H1 (cell line): ENCODE measurements around the gene ASIC1. TPM values are rescaled to one million over a fixed set of nuclear protein-coding genes. Genes with fewer than 3 reads are reported as not detected.

Source experiments
- CTCF ChIA-PET: fragments of 300-600 bp; sonication (Branson Sonifier 250); formaldehyde crosslinking; loops from one replicate; lab custom pipeline; 2021; ENCODE audit not compliant: partially characterized antibody; lab: Charles Lee
- POLR2A ChIA-PET: fragments of 300-600 bp; sonication (Branson Sonifier 250); formaldehyde crosslinking; loops from one replicate; lab custom pipeline; 2021; ENCODE audit warnings: inconsistent platforms; ENCODE audit not compliant: partially characterized antibody; lab: Charles Lee
- DNase-seq, 2 experiments: peaks; one replicate each; pipeline versions ENCODE4 v3.0.0 to v3.0.0-alpha.2; 2010 to 2022; ENCODE audit warnings: low spot score in 2 of 2, low read depth in 1 of 2, mixed read lengths in 1 of 2
- FAIRE-seq: peaks from 2 replicates; lab custom pipeline; 2011; peaks lifted over from hg19 to GRCh38; lab: Jason Lieb, UNC
- H2AFZ ChIP-seq: 2 replicates; pipeline ENCODE4 v1.8.1; 2012; ENCODE audit warnings: low read length, inconsistent platforms
- H2AK5ac ChIP-seq: 2 replicates; pipeline ENCODE4 v1.6.1; 2013; ENCODE audit warnings: low read depth, low read length
- H2BK120ac ChIP-seq: replicated peaks from 2 replicates; pipeline ENCODE3; 2013; ENCODE audit warnings: low read depth, low read length, inconsistent platforms
- H2BK12ac ChIP-seq: 2 replicates; pipeline ENCODE4 v1.6.1; 2013; ENCODE audit warnings: low read depth, low read length
- H2BK15ac ChIP-seq: 2 replicates; pipeline ENCODE4 v1.6.1; 2013; ENCODE audit warnings: low read length
- H2BK20ac ChIP-seq: 2 replicates; pipeline ENCODE4 v1.6.1; 2013; ENCODE audit warnings: low read length
- H2BK5ac ChIP-seq: 2 replicates; pipeline ENCODE4 v1.6.1; 2013; ENCODE audit warnings: low read depth, low read length
- H3K14ac ChIP-seq: 2 replicates; pipeline ENCODE4 v1.6.1; 2013; ENCODE audit warnings: inconsistent platforms; ENCODE audit not compliant: insufficient read length
- H3K18ac ChIP-seq: 2 replicates; pipeline ENCODE4 v1.6.1; 2013; ENCODE audit warnings: low read length; ENCODE audit errors: extremely low read depth
- H3K23ac ChIP-seq: 2 replicates; pipeline ENCODE4 v1.6.1; 2013; ENCODE audit warnings: inconsistent platforms; ENCODE audit not compliant: insufficient read length
- H3K23me2 ChIP-seq: 2 replicates; pipeline ENCODE4 v1.6.1; 2013; ENCODE audit warnings: low read depth, low read length
- H3K27ac ChIP-seq: 2 replicates; pipeline ENCODE4 v1.6.1; 2011; ENCODE audit warnings: low read depth, low read length, inconsistent platforms
- H3K27me3 ChIP-seq, 4 experiments: replicated peaks in 1 of 4; 1 replicate in 1 of 4; 2 replicates in 3 of 4; pipeline versions ENCODE4 v1.6.1 to v1.8.1; 2011 to 2013; ENCODE audit warnings: low read length in 3 of 4, mild to moderate bottlenecking in 3 of 4, inconsistent platforms in 2 of 4, mixed read lengths in 2 of 4, moderate library complexity in 1 of 4; ENCODE audit not compliant: control insufficient read depth in 3 of 4, insufficient read depth in 3 of 4; ENCODE audit errors: extremely low read depth in 1 of 4
- H3K36me3 ChIP-seq, 4 experiments: 2 replicates each; pipeline versions ENCODE4 v1.6.1 to v1.8.1; 2011 to 2013; ENCODE audit warnings: mild to moderate bottlenecking in 4 of 4, low read length in 3 of 4, moderate library complexity in 2 of 4, control low read depth in 1 of 4, inconsistent platforms in 1 of 4; ENCODE audit not compliant: insufficient read depth in 4 of 4, control insufficient read depth in 2 of 4
- H3K4ac ChIP-seq: replicated peaks from 2 replicates; pipeline ENCODE3; 2013; ENCODE audit warnings: low read length, low read depth, mixed read lengths, inconsistent platforms; ENCODE audit not compliant: insufficient read length
- H3K4me1 ChIP-seq, 4 experiments: replicated peaks in 1 of 4; 1 replicate in 1 of 4; 2 replicates in 3 of 4; pipeline versions ENCODE4 v1.6.1 to v1.8.1; 2011 to 2013; ENCODE audit warnings: low read length in 3 of 4, inconsistent platforms in 2 of 4, mixed read lengths in 1 of 4; ENCODE audit not compliant: insufficient read depth in 4 of 4, control insufficient read depth in 3 of 4
- H3K4me2 ChIP-seq, 2 experiments: 2 replicates each; pipeline versions ENCODE4 v1.6.1 to v1.8.1; 2011 to 2013; ENCODE audit warnings: low read depth in 2 of 2, low read length in 2 of 2, control low read depth in 1 of 2, inconsistent platforms in 1 of 2, mild to moderate bottlenecking in 1 of 2; ENCODE audit not compliant: insufficient read depth in 1 of 2
- H3K4me3 ChIP-seq, 4 experiments: fragments of 200-600, 300-600 bp in 1 of 4; sonication (generic), shearing (Covaris generic), sonication (Bioruptor Twin) in 1 of 4; 2 replicates each; pipeline versions ENCODE4 v1.5.1 to v1.8.1; 2011 to 2016; ENCODE audit warnings: low read length in 4 of 4, low read depth in 3 of 4, control low read depth in 2 of 4, inconsistent platforms in 2 of 4, mild to moderate bottlenecking in 2 of 4, mixed read lengths in 1 of 4, moderate library complexity in 1 of 4; ENCODE audit not compliant: insufficient read depth in 2 of 4; ENCODE audit errors: extremely low read depth in 1 of 4
- H3K56ac ChIP-seq: replicated peaks from 2 replicates; pipeline ENCODE3; 2013; ENCODE audit warnings: low read depth, mild to moderate bottlenecking, mixed read lengths, low read length, inconsistent platforms; ENCODE audit not compliant: insufficient read length
- H3K79me1 ChIP-seq: 2 replicates; pipeline ENCODE4 v1.6.1; 2013; ENCODE audit warnings: low read depth, low read length, control low read depth
- H3K79me2 ChIP-seq, 2 experiments: 2 replicates each; pipeline versions ENCODE4 v1.6.1 to v1.8.1; 2012 to 2013; ENCODE audit warnings: low read length in 2 of 2, mild to moderate bottlenecking in 2 of 2, inconsistent platforms in 1 of 2; ENCODE audit not compliant: insufficient read depth in 2 of 2, control insufficient read depth in 1 of 2
- H3K9ac ChIP-seq, 4 experiments: replicated peaks in 1 of 4; 1 replicate in 1 of 4; 2 replicates in 3 of 4; pipeline versions ENCODE4 v1.6.1 to v1.8.1; 2011 to 2013; ENCODE audit warnings: low read depth in 3 of 4, low read length in 3 of 4, control low read depth in 2 of 4, mild to moderate bottlenecking in 2 of 4, moderate library complexity in 2 of 4, inconsistent platforms in 1 of 4; ENCODE audit errors: extremely low read depth in 1 of 4
- H3K9me3 ChIP-seq, 2 experiments: 2 replicates each; pipeline versions ENCODE4 v1.6.1 to v1.8.1; 2012 to 2013; ENCODE audit warnings: mild to moderate bottlenecking in 2 of 2, moderate library complexity in 2 of 2, control low read depth in 1 of 2, inconsistent platforms in 1 of 2, low read depth in 1 of 2, low read length in 1 of 2, mixed read lengths in 1 of 2; ENCODE audit not compliant: insufficient read depth in 2 of 2
- H4K20me1 ChIP-seq, 2 experiments: replicated peaks in 1 of 2; 2 replicates each; pipeline versions ENCODE3 to v1.8.1; 2011 to 2013; ENCODE audit warnings: inconsistent platforms in 2 of 2, low read length in 2 of 2, mild to moderate bottlenecking in 1 of 2; ENCODE audit not compliant: insufficient read depth in 2 of 2, control insufficient read depth in 1 of 2
- H4K5ac ChIP-seq: 2 replicates; pipeline ENCODE4 v1.6.1; 2013; ENCODE audit warnings: low read length, low read depth, mixed read lengths, inconsistent platforms; ENCODE audit not compliant: insufficient read length
- H4K8ac ChIP-seq: 2 replicates; pipeline ENCODE4 v1.8.0; 2013; ENCODE audit warnings: mild to moderate bottlenecking, moderate library complexity, low read length, inconsistent platforms; ENCODE audit not compliant: insufficient read depth; ENCODE audit errors: extremely low read depth
- H4K91ac ChIP-seq: replicated peaks from 2 replicates; pipeline ENCODE3; 2013; ENCODE audit warnings: low read length, mixed read lengths, inconsistent platforms; ENCODE audit not compliant: insufficient read length
- BACH1 ChIP-seq: IDR thresholded peaks from 2 replicates; pipeline ENCODE4 v1.6.1; 2012; ENCODE audit warnings: low read length, improper control_type of control experiment
- BCL11A ChIP-seq, 2 experiments: IDR thresholded peaks; one replicate each; pipeline ENCODE4 v1.6.1; 2011; ENCODE audit warnings: low read depth in 2 of 2, low read length in 2 of 2, mild to moderate bottlenecking in 2 of 2
- CTBP2 ChIP-seq: IDR thresholded peaks from 2 replicates; pipeline ENCODE4 v1.7.0; 2011; ENCODE audit warnings: borderline replicate concordance, mild to moderate bottlenecking, moderate library complexity, mixed read lengths, low read length; ENCODE audit not compliant: insufficient read depth, insufficient read length
- HDAC2 ChIP-seq, 2 experiments: fragments of 300-600 bp in 1 of 2; sonication (generic) in 1 of 2; IDR thresholded peaks; 2 replicates each; pipeline ENCODE4 v1.6.1; 2011 to 2012; ENCODE audit warnings: low read depth in 2 of 2, low read length in 2 of 2, mild to moderate bottlenecking in 2 of 2, moderate library complexity in 2 of 2, borderline replicate concordance in 1 of 2, inconsistent platforms in 1 of 2
- JUND ChIP-seq: IDR thresholded peaks from 2 replicates; pipeline ENCODE4 v1.6.1; 2011; ENCODE audit warnings: mild to moderate bottlenecking, improper control_type of control experiment, low read length
- KDM5A ChIP-seq: fragments of 200-600 bp; IDR thresholded peaks from 2 replicates; pipeline ENCODE4 v1.7.1; 2012; ENCODE audit warnings: mild to moderate bottlenecking, low read length, inconsistent platforms, mixed read lengths
- MAFK ChIP-seq: IDR thresholded peaks from 2 replicates; pipeline ENCODE4 v1.6.1; 2012; ENCODE audit warnings: low read depth, mild to moderate bottlenecking, improper control_type of control experiment, low read length
- RBBP5 ChIP-seq: IDR thresholded peaks from 2 replicates; pipeline ENCODE4 v1.7.1; 2012; ENCODE audit warnings: low read depth, mild to moderate bottlenecking, inconsistent platforms, low read length, moderate library complexity, borderline replicate concordance
- SP2 ChIP-seq: IDR thresholded peaks from 2 replicates; pipeline ENCODE4 v1.6.1; 2012; ENCODE audit warnings: mild to moderate bottlenecking, low read length, inconsistent platforms
- YY1 ChIP-seq: IDR thresholded peaks from 2 replicates; pipeline ENCODE4 v1.6.1; 2011; ENCODE audit warnings: low read depth, mild to moderate bottlenecking, low read length
- WGBS, 2 experiments: shearing (Covaris generic) in 1 of 2; methylation state at CpG; one replicate each; pipeline versions ENCODE4 v1.1.6 to v1.1.7; 2013 to 2015; ENCODE audit warnings: low lambda C conversion rate in 2 of 2, mixed read lengths in 2 of 2, inconsistent platforms in 1 of 2, low coverage in 1 of 2, missing lambda C conversion rate in 1 of 2; ENCODE audit not compliant: insufficient replicate concordance in 2 of 2, insufficient coverage in 1 of 2, insufficient read length in 1 of 2; ENCODE audit errors: extremely low coverage in 1 of 2, missing lambda C conversion rate in 1 of 2; 5-methylcytosine and 5-hydroxymethylcytosine counted together
- polyA plus RNA-seq, 7 experiments: library from polyadenylated mRNA; depleted of rRNA in 3 of 7; stranded (reverse) in 5 of 7; unstranded in 2 of 7; fragments of >200 nt in 5 of 7; fragments of 200-250 nt in 2 of 7; gene quantifications; 1 replicate in 5 of 7; 2 replicates in 1 of 7; 4 replicates in 1 of 7; pipeline versions ENCODE4 v1.2.1 to v1.2.3, GENCODE V29; 2011 to 2013; ENCODE audit warnings: missing spikeins in 2 of 7, mixed read lengths in 2 of 7
- total RNA-seq: library from RNA; stranded (reverse); fragmentation: NEBNext Ultra II Directional; extraction: Animal tissue kit (Norgen Biotek cat#: 25700); gene quantifications from 2 replicates; pipeline ENCODE4 v1.2.1, GENCODE V29; 2021
- TF ChIP-seq, protein P1 (sequence below): IDR thresholded peaks from 2 replicates; pipeline ENCODE4 v1.6.1; 2012; ENCODE audit warnings: low read length, inconsistent platforms

The ASIC1 gene
- total and polyA plus RNA-seq, 2 of the 8 experiments (the other 6 are each of a cell fraction or from before 2014, with no cell fraction given): 2.4 to 4.4 TPM

DNA sequence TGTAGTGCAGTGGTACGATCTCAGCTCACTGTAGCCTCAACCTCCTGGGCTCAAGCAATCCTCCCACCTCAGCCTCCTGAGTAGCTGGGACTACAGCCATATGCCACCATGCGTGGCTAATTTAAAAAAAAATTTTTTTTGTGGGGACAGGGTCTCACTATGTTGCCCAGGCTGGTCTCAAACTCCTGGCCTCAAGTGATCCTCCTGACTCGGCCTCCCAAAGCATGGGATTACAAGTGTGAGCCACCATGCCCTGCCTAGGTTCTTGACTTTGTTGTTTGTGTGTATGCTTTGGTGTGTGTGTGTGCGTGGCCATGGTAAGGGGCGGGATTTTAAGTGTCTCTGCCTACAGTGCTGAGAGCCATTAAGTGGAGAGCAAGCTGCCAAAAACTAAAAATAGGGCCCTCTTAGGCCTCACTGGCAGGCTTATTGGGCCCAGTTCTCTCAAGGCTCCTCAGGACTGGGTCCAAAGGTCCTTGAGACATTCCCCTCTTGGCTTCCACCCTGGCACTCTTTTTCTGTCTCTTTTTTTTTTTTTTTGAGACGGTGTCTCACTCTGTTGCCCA is 59.7 kb downstream of the ASIC1 start:
- H3K18ac ChIP-seq: no peak overlapping the region
- H2BK20ac ChIP-seq: no peak overlapping the region
- no peak overlapping the region for H3K9ac ChIP-seq
- no peaks in the 10 kb centered on the region for H3K4me1 ChIP-seq
- H3K9me3 ChIP-seq: no peaks in the 10 kb centered on the region
- 95% methylated on average over 5 of the region's 6 CpGs; no CpG with 5 or more reads in 1 of the 2 experiments for WGBS, 2 experiments
- no peak overlapping the region for H2BK5ac ChIP-seq
- no peak overlapping the region for H4K91ac ChIP-seq
- CTCF ChIA-PET: interaction anchor here (0.6 to 32.9 kb wide), 7 partner anchors 9 to 431 kb away, joined by 3 to 625 read pairs (median 4); partner anchors contain the start of gene SMARCD1
- no peak overlapping the region for H3K14ac ChIP-seq
- peaks cover 0 to under 1% of the 10 kb centered on the region in 2 experiments for H4K20me1 ChIP-seq
- H3K27me3 ChIP-seq: no peaks in the 10 kb centered on the region
- H2AK5ac ChIP-seq: no peak overlapping the region
- no peak for DNase-seq
- no peak overlapping the region for H4K8ac ChIP-seq
- H2AFZ ChIP-seq: no peak overlapping the region
- H2BK15ac ChIP-seq: no peak overlapping the region
- H3K23me2 ChIP-seq: peaks cover 7% of the 10 kb centered on the region
- H3K23ac ChIP-seq: no peak overlapping the region
- no peak overlapping the region for H2BK12ac ChIP-seq
- FAIRE-seq: no peak
- no peak overlapping the region for H3K4me2 ChIP-seq
- no peak overlapping the region for H3K4ac ChIP-seq
- H3K27ac ChIP-seq: no peak overlapping the region
- H3K79me2 ChIP-seq: peaks cover 0 to 13% of the 10 kb centered on the region in 2 experiments; a peak in 2 of 4 replicates
- peaks cover 0 to 3% (median 0%) of the 10 kb centered on the region in 4 experiments; a peak in 1 of 8 replicates for H3K36me3 ChIP-seq
- no peak overlapping the region for H2BK120ac ChIP-seq
- H3K56ac ChIP-seq: no peak overlapping the region
- no peak overlapping the region for H3K4me3 ChIP-seq
- no peaks in the 10 kb centered on the region; the same call in 1 of the 2 replicates for H3K79me1 ChIP-seq
- no peak overlapping the region for H4K5ac ChIP-seq
- POLR2A ChIA-PET: interaction anchor here (0.8 to 27.1 kb wide), 4 partner anchors 10 to 50 kb away, joined by 3 to 457 read pairs (median 10); partner anchors contain the start of genes CERS5, GPD1 and SMARCD1
- TF ChIP-seq YY1 (no peak), SP2 (no peak), JUND (no peak), BACH1 (no peak), KDM5A (no peak), RBBP5 (no peak), CTBP2 (no peak), BCL11A (IDR thresholded peaks at IDR 0.05; ENCODE audit: low read depth in 2 of 2, low read length in 2 of 2) (no peak), MAFK (no peak), HDAC2 (IDR thresholded peaks at IDR 0.05; ENCODE audit: borderline replicate concordance in 1 of 2, low read depth in 2 of 2, low read length in 2 of 2) (no peak)
- TF ChIP-seq, protein P1, sequence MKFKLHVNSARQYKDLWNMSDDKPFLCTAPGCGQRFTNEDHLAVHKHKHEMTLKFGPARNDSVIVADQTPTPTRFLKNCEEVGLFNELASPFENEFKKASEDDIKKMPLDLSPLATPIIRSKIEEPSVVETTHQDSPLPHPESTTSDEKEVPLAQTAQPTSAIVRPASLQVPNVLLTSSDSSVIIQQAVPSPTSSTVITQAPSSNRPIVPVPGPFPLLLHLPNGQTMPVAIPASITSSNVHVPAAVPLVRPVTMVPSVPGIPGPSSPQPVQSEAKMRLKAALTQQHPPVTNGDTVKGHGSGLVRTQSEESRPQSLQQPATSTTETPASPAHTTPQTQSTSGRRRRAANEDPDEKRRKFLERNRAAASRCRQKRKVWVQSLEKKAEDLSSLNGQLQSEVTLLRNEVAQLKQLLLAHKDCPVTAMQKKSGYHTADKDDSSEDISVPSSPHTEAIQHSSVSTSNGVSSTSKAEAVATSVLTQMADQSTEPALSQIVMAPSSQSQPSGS: no peak
